ENCODE measurements around the gene MRPL50.

MRPL50 gene

GRCh38 chr9:101437806-101438232, 39.4 kb upstream of the MRPL50 start:
- no peak overlapping the region for H4K12ac ChIP-seq (ENCODE audit: low read depth, low read length)
- no peaks in the 10 kb centered on the region for H3K36me3 ChIP-seq (ENCODE audit: control insufficient read depth in 1 of 2, insufficient read depth in 2 of 2, low read length in 2 of 2)
- H3K27me3 ChIP-seq (ENCODE audit: insufficient read depth, low read length): no peaks in the 10 kb centered on the region
- H3K4me2 ChIP-seq (ENCODE audit: low read length): no peak overlapping the region
- H2BK120ac ChIP-seq (ENCODE audit: insufficient read depth, low read length, poor library complexity): no peak overlapping the region
- H3K27ac ChIP-seq (ENCODE audit: low read depth, low read length): no peak overlapping the region
- H3K79me2 ChIP-seq (ENCODE audit: control insufficient read depth, insufficient read depth, low read length, poor library complexity): no peaks in the 10 kb centered on the region
- no peaks in the 10 kb centered on the region for H3K79me1 ChIP-seq (ENCODE audit: low read length)
- no peaks in the 10 kb centered on the region for H3K9me3 ChIP-seq (ENCODE audit: insufficient read depth, low read depth, low read length)
- H3K14ac ChIP-seq (ENCODE audit: low read length): no peak overlapping the region
- no peak overlapping the region for H3K9ac ChIP-seq (ENCODE audit: low read length)
- WGBS (ENCODE audit: extremely low coverage, insufficient coverage, insufficient read length): no CpG with 5 or more reads among the region's 2 CpGs
- H3K23ac ChIP-seq (ENCODE audit: low read length): no peak overlapping the region
- no peak overlapping the region for H3K4ac ChIP-seq (ENCODE audit: low read depth, low read length)
- H2AK5ac ChIP-seq (ENCODE audit: low read length): no peak overlapping the region
- H2AFZ ChIP-seq (ENCODE audit: insufficient read depth, low read length, poor library complexity): no peak overlapping the region
- H3K4me1 ChIP-seq (ENCODE audit: control insufficient read depth in 1 of 2, insufficient read depth in 2 of 2, low read length in 2 of 2): no peaks in the 10 kb centered on the region
- H2BK5ac ChIP-seq (ENCODE audit: low read depth, low read length, poor library complexity): no peak overlapping the region
- no peak overlapping the region for H4K91ac ChIP-seq (ENCODE audit: low read depth, low read length)
- H3K4me3 ChIP-seq (ENCODE audit: low read depth, low read length): no peak overlapping the region
- DNase-seq: no peak
- H2BK12ac ChIP-seq (ENCODE audit: low read length): no peak overlapping the region
- no peak overlapping the region for H4K8ac ChIP-seq (ENCODE audit: low read depth, low read length)
- no peak overlapping the region for H3K18ac ChIP-seq (ENCODE audit: low read length)

GRCh38 chr9:101435601-101436079, 37.2 kb upstream of the MRPL50 start, which contains the start of gene ALDOB:
Gene ALDOB (minus strand): TSS chr9:101435774. CDS start chr9:101430887, 4,887 bp downstream.
- no CpG with 5 or more reads among the region's 2 CpGs for WGBS (ENCODE audit: extremely low coverage, insufficient coverage, insufficient read length)
- Histone ChIP-seq H4K8ac (ENCODE audit: low read depth, low read length) (no peak within 1 kb of the TSS), H3K9me3 (ENCODE audit: insufficient read depth, low read depth, low read length) (peaks cover 2% of the 10 kb centered on the region), H3K23ac (ENCODE audit: low read length) (no peak within 1 kb of the TSS), H3K27ac (ENCODE audit: low read depth, low read length) (no peak within 1 kb of the TSS), H3K4me2 (ENCODE audit: low read length) (no peak within 1 kb of the TSS), H3K14ac (ENCODE audit: low read length) (no peak within 1 kb of the TSS), H3K18ac (ENCODE audit: low read length) (no peak within 1 kb of the TSS), H3K9ac (ENCODE audit: low read length) (no peak within 1 kb of the TSS), H2AFZ (ENCODE audit: insufficient read depth, low read length, poor library complexity) (no peak within 1 kb of the TSS), H2BK12ac (ENCODE audit: low read length) (no peak within 1 kb of the TSS), H4K91ac (ENCODE audit: low read depth, low read length) (no peak within 1 kb of the TSS), H3K79me2 (ENCODE audit: control insufficient read depth, insufficient read depth, low read length, poor library complexity) (no peaks in the 10 kb centered on the region), H3K4me3 (ENCODE audit: low read depth, low read length) (no peak within 1 kb of the TSS), H3K36me3 (ENCODE audit: control insufficient read depth in 1 of 2, insufficient read depth in 2 of 2, low read length in 2 of 2) (no peaks in the 10 kb centered on the region), H3K4ac (ENCODE audit: low read depth, low read length) (no peak within 1 kb of the TSS), H2AK5ac (ENCODE audit: low read length) (no peak within 1 kb of the TSS), H2BK5ac (ENCODE audit: low read depth, low read length, poor library complexity) (no peak within 1 kb of the TSS), H3K27me3 (ENCODE audit: insufficient read depth, low read length) (no peaks in the 10 kb centered on the region), H2BK120ac (ENCODE audit: insufficient read depth, low read length, poor library complexity) (no peak within 1 kb of the TSS), H3K79me1 (ENCODE audit: low read length) (no peaks in the 10 kb centered on the region), H3K4me1 (ENCODE audit: control insufficient read depth in 1 of 2, insufficient read depth in 2 of 2, low read length in 2 of 2) (no peaks in the 10 kb centered on the region), H4K12ac (ENCODE audit: low read depth, low read length) (no peak within 1 kb of the TSS)
- no peak for DNase-seq

GRCh38 chr9:101434998-101435397, 36.6 kb upstream of the MRPL50 start:
- Histone ChIP-seq H3K18ac (ENCODE audit: low read length) (no peak overlapping the region), H3K79me2 (ENCODE audit: control insufficient read depth, insufficient read depth, low read length, poor library complexity) (no peaks in the 10 kb centered on the region), H3K4me2 (ENCODE audit: low read length) (no peak overlapping the region), H3K4me3 (ENCODE audit: low read depth, low read length) (no peak overlapping the region), H2BK12ac (ENCODE audit: low read length) (no peak overlapping the region), H3K36me3 (ENCODE audit: control insufficient read depth in 1 of 2, insufficient read depth in 2 of 2, low read length in 2 of 2) (no peaks in the 10 kb centered on the region), H3K79me1 (ENCODE audit: low read length) (no peaks in the 10 kb centered on the region), H2AK5ac (ENCODE audit: low read length) (no peak overlapping the region), H3K4ac (ENCODE audit: low read depth, low read length) (no peak overlapping the region), H3K4me1 (ENCODE audit: control insufficient read depth in 1 of 2, insufficient read depth in 2 of 2, low read length in 2 of 2) (no peaks in the 10 kb centered on the region), H2BK5ac (ENCODE audit: low read depth, low read length, poor library complexity) (no peak overlapping the region), H2AFZ (ENCODE audit: insufficient read depth, low read length, poor library complexity) (no peak overlapping the region), H3K9ac (ENCODE audit: low read length) (no peak overlapping the region), H4K12ac (ENCODE audit: low read depth, low read length) (no peak overlapping the region), H3K9me3 (ENCODE audit: insufficient read depth, low read depth, low read length) (peaks cover 2% of the 10 kb centered on the region), H3K27me3 (ENCODE audit: insufficient read depth, low read length) (no peaks in the 10 kb centered on the region), H3K27ac (ENCODE audit: low read depth, low read length) (no peak overlapping the region), H3K23ac (ENCODE audit: low read length) (no peak overlapping the region), H3K14ac (ENCODE audit: low read length) (no peak overlapping the region), H4K91ac (ENCODE audit: low read depth, low read length) (no peak overlapping the region), H4K8ac (ENCODE audit: low read depth, low read length) (no peak overlapping the region), H2BK120ac (ENCODE audit: insufficient read depth, low read length, poor library complexity) (no peak overlapping the region)
- DNase-seq: no peak
- no CpG with 5 or more reads among the region's 3 CpGs for WGBS (ENCODE audit: extremely low coverage, insufficient coverage, insufficient read length)

- no peak overlapping the region for H3K9ac ChIP-seq (ENCODE audit: low read length)
- H3K4me3 ChIP-seq (ENCODE audit: low read depth, low read length): no peak overlapping the region
- no peak overlapping the region for H3K14ac ChIP-seq (ENCODE audit: low read length)
- H4K12ac ChIP-seq (ENCODE audit: low read depth, low read length): no peak overlapping the region
- DNase-seq: no peak
- WGBS (ENCODE audit: extremely low coverage, insufficient coverage, insufficient read length): no CpG with 5 or more reads among the region's 3 CpGs
- no peaks in the 10 kb centered on the region for H3K79me1 ChIP-seq (ENCODE audit: low read length)
- no peaks in the 10 kb centered on the region for H3K27me3 ChIP-seq (ENCODE audit: insufficient read depth, low read length)
- H3K36me3 ChIP-seq (ENCODE audit: control insufficient read depth in 1 of 2, insufficient read depth in 2 of 2, low read length in 2 of 2): no peaks in the 10 kb centered on the region
- H3K79me2 ChIP-seq (ENCODE audit: control insufficient read depth, insufficient read depth, low read length, poor library complexity): no peaks in the 10 kb centered on the region
- H3K18ac ChIP-seq (ENCODE audit: low read length): no peak overlapping the region
- no peak overlapping the region for H4K8ac ChIP-seq (ENCODE audit: low read depth, low read length)
- no peak overlapping the region for H2BK12ac ChIP-seq (ENCODE audit: low read length)
- H2BK120ac ChIP-seq (ENCODE audit: insufficient read depth, low read length, poor library complexity): no peak overlapping the region
- no peak overlapping the region for H2AK5ac ChIP-seq (ENCODE audit: low read length)
- no peaks in the 10 kb centered on the region for H3K4me1 ChIP-seq (ENCODE audit: control insufficient read depth in 1 of 2, insufficient read depth in 2 of 2, low read length in 2 of 2)
- H3K23ac ChIP-seq (ENCODE audit: low read length): no peak overlapping the region
- no peak overlapping the region for H3K4ac ChIP-seq (ENCODE audit: low read depth, low read length)
- H3K27ac ChIP-seq (ENCODE audit: low read depth, low read length): no peak overlapping the region
- H4K91ac ChIP-seq (ENCODE audit: low read depth, low read length): no peak overlapping the region
- H2BK5ac ChIP-seq (ENCODE audit: low read depth, low read length, poor library complexity): no peak overlapping the region
- H2AFZ ChIP-seq (ENCODE audit: insufficient read depth, low read length, poor library complexity): no peak overlapping the region
- H3K4me2 ChIP-seq (ENCODE audit: low read length): no peak overlapping the region
- H3K9me3 ChIP-seq (ENCODE audit: insufficient read depth, low read depth, low read length): peaks cover 2% of the 10 kb centered on the region
Measured at GRCh38 chr9:101433229-101433628, 34.8 kb upstream of the MRPL50 start.

Data from trophoblast cell (in vitro differentiated cells and primary cell).